ENCODE results near the gene ANK3. TPM values are rescaled to one million over a fixed set of nuclear protein-coding genes. Genes with fewer than 3 reads are reported as not detected.
"Not testable (repeated sequence)": the region's sequence is repeated elsewhere in the genome, so short reads cannot be mapped to it uniquely, and the experiment has no call there.

The ANK3 gene
- total and polyA plus RNA-seq, 8 donors: 3.3 to 28.5 (median 17.3) TPM

GRCh38 chr10:60292998-60293397 is 96.7 kb downstream of the ANK3 start:
- Histone ChIP-seq H3K36me3 (no peaks in the 10 kb centered on the region), H3K4me1 (no peaks in the 10 kb centered on the region), H3K4me3 (no peak overlapping the region), H3K27ac (no peak overlapping the region), H3K27me3 (no peaks in the 10 kb centered on the region), H3K9me3 (no peaks in the 10 kb centered on the region)
- DNase-seq (no peak), ATAC-seq (no peak), FAIRE-seq (no peak)
- no peak for TF ChIP-seq CTCF (IDR thresholded peaks at IDR 0.05)
- WGBS, 2 donors: 75 to 79% methylated on average over 8 of the region's 8 CpGs
- intact Hi-C loops (cut with DNase I): no loop called here

- H3K9me3 ChIP-seq; H3K27me3 ChIP-seq; H3K27ac ChIP-seq; FAIRE-seq; ATAC-seq; intact Hi-C loops (cut with DNase I); H3K36me3 ChIP-seq; H3K4me3 ChIP-seq; DNase-seq; H3K4me1 ChIP-seq: not testable (repeated sequence)
- 75 to 77% methylated on average over 6 of the region's 6 CpGs for WGBS, 2 donors
These were observed 97.1 kb downstream of the ANK3 start for GRCh38 chr10:60292536-60292935.

DNA sequence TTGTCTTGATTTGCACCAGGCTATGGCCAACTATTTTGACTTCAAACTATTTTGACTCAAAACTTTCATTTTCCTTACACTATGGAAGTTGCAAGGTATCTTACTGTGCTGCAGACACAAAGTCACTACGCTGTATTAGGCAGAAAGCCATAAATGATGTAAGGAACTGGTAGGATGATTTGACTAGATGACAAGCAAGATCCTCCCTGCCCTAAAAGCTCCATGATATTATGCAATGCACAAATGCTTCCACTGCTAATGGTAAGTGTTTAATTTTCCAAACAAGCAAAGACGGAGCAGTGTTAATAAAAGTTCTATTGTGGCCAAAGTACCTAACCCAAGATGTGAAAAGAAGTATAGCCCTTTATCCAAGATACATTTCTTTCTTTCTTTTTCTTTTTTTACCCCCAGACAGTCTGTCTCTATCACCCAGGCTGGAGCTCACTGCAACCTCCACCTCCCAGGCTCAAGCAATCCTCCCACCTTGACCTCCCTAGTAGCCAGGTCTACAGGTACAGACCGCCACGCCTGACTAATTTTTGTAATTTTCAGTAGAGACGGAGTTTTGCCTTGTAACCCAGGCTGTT is 98.2 kb downstream of the ANK3 start:
- DNase-seq (no peak), ATAC-seq (no peak), FAIRE-seq (no peak)
- Histone ChIP-seq H3K4me3 (no peak overlapping the region), H3K27ac (no peak overlapping the region), H3K27me3 (no peaks in the 10 kb centered on the region), H3K36me3 (no peaks in the 10 kb centered on the region), H3K9me3 (no peaks in the 10 kb centered on the region), H3K4me1 (no peaks in the 10 kb centered on the region)
- intact Hi-C loops (cut with DNase I): no loop called here
- TF ChIP-seq CTCF (IDR thresholded peaks at IDR 0.05): no peak
- WGBS, 2 donors: 91 to 94% methylated on average over 5 of the region's 5 CpGs

DNA sequence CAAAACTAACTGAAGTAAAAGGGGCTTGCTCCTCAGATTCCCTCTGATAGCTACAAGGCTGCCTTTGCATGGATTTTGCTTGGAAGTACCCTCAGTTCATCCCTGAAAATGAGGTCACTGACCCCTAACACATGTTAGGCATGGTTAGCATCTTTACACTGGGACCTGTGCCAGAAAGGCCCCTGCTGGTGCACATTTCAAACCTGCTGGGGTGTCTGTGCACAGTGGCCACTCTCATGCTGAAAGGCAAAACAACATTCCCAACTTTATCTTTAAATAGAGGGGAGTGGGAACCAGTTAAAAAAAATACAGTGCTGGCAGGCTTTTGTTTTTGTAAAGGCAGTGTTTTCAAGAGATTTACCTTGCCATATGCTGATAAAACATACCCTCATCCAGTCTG is 99.1 kb downstream of the ANK3 start:
- TF ChIP-seq CTCF (IDR thresholded peaks at IDR 0.05): no peak
- Histone ChIP-seq H3K9me3 (no peaks in the 10 kb centered on the region), H3K27ac (no peak overlapping the region), H3K36me3 (no peaks in the 10 kb centered on the region), H3K4me1 (no peaks in the 10 kb centered on the region), H3K27me3 (no peaks in the 10 kb centered on the region), H3K4me3 (no peak overlapping the region)
- no peak for FAIRE-seq
- ATAC-seq: no peak
- intact Hi-C loops (cut with DNase I): no loop called here
- DNase-seq: no peak

GRCh38 chr10:60289800-60290199 is 99.9 kb downstream of the ANK3 start:
- no peak for ATAC-seq
- intact Hi-C loops (cut with DNase I): no loop called here
- Histone ChIP-seq H3K4me3 (no peak overlapping the region), H3K4me1 (no peaks in the 10 kb centered on the region), H3K27me3 (no peaks in the 10 kb centered on the region), H3K27ac (no peak overlapping the region), H3K36me3 (no peaks in the 10 kb centered on the region), H3K9me3 (no peaks in the 10 kb centered on the region)
- no peak for FAIRE-seq
- TF ChIP-seq CTCF (IDR thresholded peaks at IDR 0.05): no peak
- no peak for DNase-seq
- 75 to 79% methylated on average over 9 of the region's 9 CpGs for WGBS, 2 donors

Data from pancreas (tissue), 10 donors.